ENCODE measurements around the gene MRPL21.
A peak's percentile ranks its signal among the peaks of the same experiment; 100 is the strongest.

Gene MRPL21

GRCh38 chr11:68880851-68881250 lies 22.8 kb downstream of the MRPL21 start:
- H3K27me3 ChIP-seq (ENCODE audit: control insufficient read depth, insufficient read depth, low read length): no peaks in the 10 kb centered on the region
- no peaks in the 10 kb centered on the region for H3K36me3 ChIP-seq (ENCODE audit: insufficient read depth, low read length)
- no peaks in the 10 kb centered on the region for H3K4me1 ChIP-seq (ENCODE audit: control insufficient read depth, insufficient read depth, low read length)
- H3K4me3 ChIP-seq (ENCODE audit: low read length): no peak overlapping the region
- no peak overlapping the region for H3K9ac ChIP-seq (ENCODE audit: low read depth, low read length)
- no peaks in the 10 kb centered on the region for H3K9me3 ChIP-seq (replicated peaks; ENCODE audit: low read length)
- no peak overlapping the region for H3K4me2 ChIP-seq (ENCODE audit: low read length)

DNA sequence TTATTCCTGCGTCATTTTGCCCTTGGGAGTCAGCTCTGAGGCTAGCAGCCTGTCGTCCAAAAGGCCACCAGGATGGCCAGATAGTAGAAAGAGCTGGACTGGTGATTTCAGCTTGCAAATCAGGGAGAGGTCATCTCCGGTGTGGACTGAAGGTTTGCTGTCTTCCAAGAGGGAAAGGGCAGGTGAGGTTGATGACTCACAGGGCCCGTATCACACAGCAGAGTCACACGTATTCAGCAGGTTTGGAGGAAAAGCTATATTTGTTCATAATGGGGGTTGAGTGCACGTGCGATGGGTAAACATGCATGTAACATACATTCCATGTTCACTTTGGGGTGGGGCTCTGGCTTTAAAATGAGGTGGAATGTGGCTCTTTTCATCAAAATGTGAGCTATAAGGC lies 25.6 kb downstream of the MRPL21 start:
- Histone ChIP-seq H3K27me3 (ENCODE audit: control insufficient read depth, insufficient read depth, low read length) (peaks cover 3% of the 10 kb centered on the region), H3K4me2 (ENCODE audit: low read length) (no peak overlapping the region), H3K4me3 (ENCODE audit: low read length) (no peak overlapping the region), H3K36me3 (ENCODE audit: insufficient read depth, low read length) (no peaks in the 10 kb centered on the region), H3K9me3 (replicated peaks; ENCODE audit: low read length) (no peaks in the 10 kb centered on the region), H3K4me1 (ENCODE audit: control insufficient read depth, insufficient read depth, low read length) (no peaks in the 10 kb centered on the region), H3K9ac (ENCODE audit: low read depth, low read length) (no peak overlapping the region)

DNA sequence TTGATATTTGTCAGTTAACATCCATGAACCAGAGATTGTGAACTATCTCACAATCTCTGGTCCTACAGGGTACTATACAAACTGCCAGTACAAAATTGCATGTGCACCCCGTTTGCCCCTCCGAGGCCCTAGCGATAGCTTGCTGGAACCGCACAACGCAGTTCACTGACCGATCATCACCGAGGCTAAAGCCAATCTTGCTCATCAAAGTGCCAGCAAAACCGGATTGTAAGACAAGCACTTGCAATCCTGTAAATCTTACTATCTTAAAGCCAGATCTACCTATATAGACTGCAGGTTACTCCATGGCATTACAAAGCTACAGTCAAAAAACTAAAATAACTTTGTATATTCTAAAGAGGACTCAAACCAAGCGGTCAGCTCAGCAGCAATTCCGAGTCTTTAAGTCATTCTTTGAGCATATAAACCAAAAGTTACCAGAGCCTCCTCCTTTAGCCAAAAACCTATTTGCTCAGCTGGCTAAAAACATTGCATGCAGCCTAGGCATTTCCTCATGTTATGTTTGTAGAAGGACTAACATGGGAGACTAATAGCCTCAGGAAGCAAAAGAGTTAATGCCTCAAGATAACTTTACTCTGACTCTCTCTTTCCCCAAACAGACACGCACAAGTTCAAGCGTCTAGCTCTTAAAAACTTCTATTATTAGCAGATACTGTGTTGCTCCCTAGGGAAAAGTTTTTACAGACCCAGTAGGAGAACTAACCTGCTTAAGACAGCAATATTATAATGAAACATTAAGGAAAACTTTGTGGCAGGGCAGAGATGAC lies 31.2 kb downstream of the MRPL21 start:
- H3K4me3 ChIP-seq (ENCODE audit: low read length): no peak overlapping the region
- no peaks in the 10 kb centered on the region for H3K4me1 ChIP-seq (ENCODE audit: control insufficient read depth, insufficient read depth, low read length)
- peaks cover 22% of the 10 kb centered on the region for H3K27me3 ChIP-seq (ENCODE audit: control insufficient read depth, insufficient read depth, low read length)
- no peak overlapping the region for H3K9ac ChIP-seq (ENCODE audit: low read depth, low read length)
- H3K4me2 ChIP-seq (ENCODE audit: low read length): no peak overlapping the region
- no peaks in the 10 kb centered on the region for H3K36me3 ChIP-seq (ENCODE audit: insufficient read depth, low read length)
- no peaks in the 10 kb centered on the region for H3K9me3 ChIP-seq (replicated peaks; ENCODE audit: low read length)

DNA sequence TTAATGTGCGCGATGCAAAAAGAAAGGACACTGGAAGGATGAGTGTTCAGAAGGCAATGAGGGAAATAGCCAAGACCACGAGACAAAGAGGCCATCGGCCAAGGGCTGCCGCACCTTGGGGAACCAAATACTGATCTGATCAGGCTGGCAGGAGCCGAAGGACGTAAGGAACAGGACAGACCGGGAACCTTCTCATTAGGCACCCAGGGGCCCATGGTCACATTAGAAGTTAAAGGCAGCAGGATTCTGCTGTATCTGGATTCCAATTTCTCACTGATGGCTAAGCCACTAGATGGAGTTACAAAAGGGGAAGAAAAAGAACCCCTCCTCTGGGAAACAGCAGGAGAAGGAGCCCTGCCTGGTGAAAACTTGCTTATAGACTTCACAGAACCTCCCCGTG lies 33.2 kb downstream of the MRPL21 start:
- Histone ChIP-seq H3K36me3 (ENCODE audit: insufficient read depth, low read length) (no peaks in the 10 kb centered on the region), H3K9ac (ENCODE audit: low read depth, low read length) (peak overlapping the region; percentile 39), H3K4me1 (ENCODE audit: control insufficient read depth, insufficient read depth, low read length) (no peaks in the 10 kb centered on the region), H3K4me2 (ENCODE audit: low read length) (peak overlapping the region; percentile 79), H3K27me3 (ENCODE audit: control insufficient read depth, insufficient read depth, low read length) (peaks cover 27% of the 10 kb centered on the region), H3K4me3 (ENCODE audit: low read length) (peak overlapping the region; percentile 62), H3K9me3 (replicated peaks; ENCODE audit: low read length) (no peaks in the 10 kb centered on the region)

DNA sequence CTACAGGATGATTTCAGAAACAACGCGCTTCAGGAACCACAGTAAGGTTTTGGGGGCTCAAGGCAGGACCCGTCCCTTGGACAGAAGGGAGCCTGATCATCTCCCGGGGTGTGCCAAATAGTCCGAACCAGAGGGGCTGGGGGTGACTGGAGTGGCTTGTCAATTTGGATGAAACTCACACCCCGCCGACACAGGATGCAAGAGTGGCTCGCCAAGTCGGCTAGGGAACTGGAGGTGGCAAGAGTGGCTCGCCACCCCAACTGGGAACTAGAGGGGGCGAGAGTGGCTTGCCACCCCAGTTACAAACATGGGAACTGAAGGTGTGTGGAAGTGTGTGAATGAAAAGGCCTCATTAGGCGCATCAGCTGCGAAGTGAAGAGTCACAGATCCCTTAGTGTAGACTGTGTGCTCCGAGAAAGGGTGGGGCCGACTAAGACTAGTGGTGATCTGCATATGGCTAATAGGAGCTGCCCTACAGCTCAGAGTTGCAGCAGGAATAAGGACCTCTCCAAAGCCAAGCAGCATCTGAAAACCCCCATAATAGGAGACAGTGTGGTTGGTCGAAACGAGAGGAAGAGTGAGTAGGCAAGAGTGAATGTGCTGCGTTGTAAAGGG lies 35.3 kb downstream of the MRPL21 start:
- no peaks in the 10 kb centered on the region for H3K4me1 ChIP-seq (ENCODE audit: control insufficient read depth, insufficient read depth, low read length)
- no peaks in the 10 kb centered on the region for H3K36me3 ChIP-seq (ENCODE audit: insufficient read depth, low read length)
- H3K4me3 ChIP-seq (ENCODE audit: low read length): no peak overlapping the region
- H3K27me3 ChIP-seq (ENCODE audit: control insufficient read depth, insufficient read depth, low read length): peaks cover 25% of the 10 kb centered on the region
- H3K9me3 ChIP-seq (replicated peaks; ENCODE audit: low read length): peaks cover 9% of the 10 kb centered on the region
- no peak overlapping the region for H3K4me2 ChIP-seq (ENCODE audit: low read length)
- no peak overlapping the region for H3K9ac ChIP-seq (ENCODE audit: low read depth, low read length)

- H3K4me3 ChIP-seq (ENCODE audit: low read length): no peak overlapping the region
- H3K4me2 ChIP-seq (ENCODE audit: low read length): no peak overlapping the region
- no peaks in the 10 kb centered on the region for H3K4me1 ChIP-seq (ENCODE audit: control insufficient read depth, insufficient read depth, low read length)
- H3K9me3 ChIP-seq (replicated peaks; ENCODE audit: low read length): peaks cover 9% of the 10 kb centered on the region
- no peak overlapping the region for H3K9ac ChIP-seq (ENCODE audit: low read depth, low read length)
- H3K36me3 ChIP-seq (ENCODE audit: insufficient read depth, low read length): no peaks in the 10 kb centered on the region
- peaks cover 22% of the 10 kb centered on the region for H3K27me3 ChIP-seq (ENCODE audit: control insufficient read depth, insufficient read depth, low read length)
These were observed 36.6 kb downstream of the MRPL21 start for GRCh38 chr11:68867066-68867465.

GRCh38 chr11:68865241-68865640 lies 38.4 kb downstream of the MRPL21 start:
- no peak overlapping the region for H3K4me3 ChIP-seq (ENCODE audit: low read length)
- peaks cover 9% of the 10 kb centered on the region for H3K9me3 ChIP-seq (replicated peaks; ENCODE audit: low read length)
- H3K4me1 ChIP-seq (ENCODE audit: control insufficient read depth, insufficient read depth, low read length): no peaks in the 10 kb centered on the region
- H3K4me2 ChIP-seq (ENCODE audit: low read length): no peak overlapping the region
- no peaks in the 10 kb centered on the region for H3K36me3 ChIP-seq (ENCODE audit: insufficient read depth, low read length)
- H3K9ac ChIP-seq (ENCODE audit: low read depth, low read length): no peak overlapping the region
- peaks cover 14% of the 10 kb centered on the region for H3K27me3 ChIP-seq (ENCODE audit: control insufficient read depth, insufficient read depth, low read length)

GRCh38 chr11:68863553-68864265 lies 39.9 kb downstream of the MRPL21 start:
- no peak overlapping the region for H3K4me3 ChIP-seq (ENCODE audit: low read length)
- peaks cover 9% of the 10 kb centered on the region for H3K9me3 ChIP-seq (replicated peaks; ENCODE audit: low read length)
- no peak overlapping the region for H3K4me2 ChIP-seq (ENCODE audit: low read length)
- H3K36me3 ChIP-seq (ENCODE audit: insufficient read depth, low read length): no peaks in the 10 kb centered on the region
- no peaks in the 10 kb centered on the region for H3K4me1 ChIP-seq (ENCODE audit: control insufficient read depth, insufficient read depth, low read length)
- peaks cover 5% of the 10 kb centered on the region for H3K27me3 ChIP-seq (ENCODE audit: control insufficient read depth, insufficient read depth, low read length)
- no peak overlapping the region for H3K9ac ChIP-seq (ENCODE audit: low read depth, low read length)

DNA sequence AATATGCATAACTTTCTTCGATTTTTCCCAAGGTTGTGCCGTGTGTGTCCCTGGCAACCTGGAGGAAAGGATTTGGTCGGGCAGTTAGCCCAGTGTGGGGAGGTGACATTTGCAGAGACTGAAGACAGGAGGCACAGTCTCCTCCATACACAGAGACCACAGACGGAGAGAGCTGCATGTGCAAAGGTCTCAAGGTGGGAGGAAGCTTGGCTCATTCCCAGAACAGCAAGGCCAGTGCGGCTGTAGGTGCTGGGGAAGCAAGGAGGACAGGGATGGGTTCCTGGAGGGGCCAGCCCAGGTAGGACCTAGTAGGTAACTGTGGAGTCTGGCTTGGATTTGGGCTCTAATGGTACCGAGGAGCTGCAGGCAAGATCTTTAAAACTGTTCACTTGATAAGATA lies 41.2 kb downstream of the MRPL21 start:
- H3K9me3 ChIP-seq (replicated peaks; ENCODE audit: low read length): peaks cover 9% of the 10 kb centered on the region
- H3K4me3 ChIP-seq (ENCODE audit: low read length): no peak overlapping the region
- no peaks in the 10 kb centered on the region for H3K4me1 ChIP-seq (ENCODE audit: control insufficient read depth, insufficient read depth, low read length)
- no peaks in the 10 kb centered on the region for H3K36me3 ChIP-seq (ENCODE audit: insufficient read depth, low read length)
- H3K9ac ChIP-seq (ENCODE audit: low read depth, low read length): no peak overlapping the region
- no peak overlapping the region for H3K4me2 ChIP-seq (ENCODE audit: low read length)
- H3K27me3 ChIP-seq (ENCODE audit: control insufficient read depth, insufficient read depth, low read length): peaks cover 8% of the 10 kb centered on the region

- no peaks in the 10 kb centered on the region for H3K36me3 ChIP-seq (ENCODE audit: insufficient read depth, low read length)
- H3K4me2 ChIP-seq (ENCODE audit: low read length): no peak overlapping the region
- H3K4me3 ChIP-seq (ENCODE audit: low read length): no peak overlapping the region
- peaks cover 6% of the 10 kb centered on the region for H3K4me1 ChIP-seq (ENCODE audit: control insufficient read depth, insufficient read depth, low read length)
- peaks cover 7% of the 10 kb centered on the region for H3K9me3 ChIP-seq (replicated peaks; ENCODE audit: low read length)
- peaks cover 14% of the 10 kb centered on the region for H3K27me3 ChIP-seq (ENCODE audit: control insufficient read depth, insufficient read depth, low read length)
- no peak overlapping the region for H3K9ac ChIP-seq (ENCODE audit: low read depth, low read length)
These were observed 44.5 kb downstream of the MRPL21 start for GRCh38 chr11:68859123-68859522.

- Histone ChIP-seq H3K4me3 (ENCODE audit: low read length) (no peak overlapping the region), H3K36me3 (ENCODE audit: insufficient read depth, low read length) (no peaks in the 10 kb centered on the region), H3K4me1 (ENCODE audit: control insufficient read depth, insufficient read depth, low read length) (peaks cover 6% of the 10 kb centered on the region), H3K4me2 (ENCODE audit: low read length) (no peak overlapping the region), H3K27me3 (ENCODE audit: control insufficient read depth, insufficient read depth, low read length) (peaks cover 31% of the 10 kb centered on the region), H3K9ac (ENCODE audit: low read depth, low read length) (no peak overlapping the region), H3K9me3 (replicated peaks; ENCODE audit: low read length) (no peaks in the 10 kb centered on the region)
These were observed 46.5 kb downstream of the MRPL21 start for GRCh38 chr11:68857037-68857586.

All from skeletal muscle satellite cell (primary cell).